Osteocyte (in vitro differentiated cells): Measurements from ENCODE around the gene FGGY. TPM values are rescaled to one million over a fixed set of nuclear protein-coding genes. Genes with fewer than 3 reads are reported as not detected.

ENCODE experiments used
- DNase-seq: peaks from one replicate; pipeline ENCODE4 v3.0.0; 2021; ENCODE audit warnings: mixed read lengths; ENCODE audit not compliant: unreplicated experiment; ENCODE audit errors: extremely low spot score
- H3K27ac Mint-ChIP-seq: one replicate; pipeline ENCODE4 v1.8.0; 2021; ENCODE audit warnings: mild to moderate bottlenecking, mixed read lengths; ENCODE audit not compliant: unreplicated experiment
- H3K27me3 Mint-ChIP-seq: one replicate; pipeline ENCODE4 v1.8.0; 2021; ENCODE audit warnings: mixed read lengths; ENCODE audit not compliant: unreplicated experiment
- H3K36me3 Mint-ChIP-seq: one replicate; pipeline ENCODE4 v1.8.0; 2021; ENCODE audit warnings: mixed read lengths; ENCODE audit not compliant: unreplicated experiment
- H3K4me1 Mint-ChIP-seq: one replicate; pipeline ENCODE4 v1.8.0; 2021; ENCODE audit warnings: mixed read lengths; ENCODE audit not compliant: unreplicated experiment
- H3K4me3 Mint-ChIP-seq: one replicate; pipeline ENCODE4 v1.8.0; 2021; ENCODE audit warnings: mild to moderate bottlenecking, moderate library complexity, mixed read lengths; ENCODE audit not compliant: unreplicated experiment
- H3K9me3 Mint-ChIP-seq: one replicate; pipeline ENCODE4 v1.8.0; 2021; ENCODE audit warnings: mixed read lengths; ENCODE audit not compliant: unreplicated experiment
- total RNA-seq: library from RNA; stranded (reverse); gene quantifications from 2 replicates; pipeline ENCODE4 v1.2.1, GENCODE V29; 2021
- TF ChIP-seq, protein P1 (sequence below): fragments of 200-600 bp; sonication (generic); IDR thresholded peaks from 2 replicates; pipeline ENCODE4 v1.5.0; 2021; ENCODE audit warnings: antibody characterized with exemption, mild to moderate bottlenecking, moderate library complexity

Gene FGGY
- total RNA-seq, 1 donor from 2014 or later: 9.1 TPM

DNA sequence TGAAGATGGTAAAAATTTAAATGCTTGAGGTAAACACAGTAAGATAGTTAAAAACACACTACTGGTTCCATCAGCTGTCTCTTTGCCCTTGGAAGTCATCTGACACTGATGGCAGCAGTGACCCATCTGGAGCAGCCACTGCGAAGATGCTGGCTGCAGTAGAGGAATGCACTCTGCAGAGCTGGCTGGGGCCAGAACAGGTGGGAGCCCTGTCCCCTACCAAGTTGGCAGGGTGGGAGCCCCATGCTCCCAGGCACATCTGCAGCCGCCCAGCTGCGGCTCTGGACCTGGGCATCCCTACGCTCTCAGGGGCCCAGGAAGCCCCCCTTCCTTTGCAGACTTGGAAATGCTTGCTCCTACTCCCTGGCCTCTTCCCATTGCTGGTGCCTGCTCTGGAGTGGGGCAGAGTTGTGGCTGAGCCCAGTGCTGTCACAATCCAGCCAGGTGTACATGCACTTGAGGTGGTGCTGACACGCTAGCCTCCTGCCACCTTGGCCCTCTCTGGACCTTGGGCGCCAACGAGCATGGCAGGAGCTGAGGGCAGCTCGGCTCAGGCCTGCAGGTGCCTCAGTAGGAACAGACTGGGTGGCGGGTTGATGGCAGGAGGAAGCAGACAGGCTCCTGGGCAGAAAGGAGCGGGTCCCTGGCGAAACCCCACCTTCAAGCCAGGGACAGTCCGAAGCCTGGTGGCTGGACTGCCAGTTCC lies 227.0 kb downstream of the FGGY start:
- H3K27me3 Mint-ChIP-seq: no peaks in the 10 kb centered on the region
- no peak overlapping the region for H3K4me3 Mint-ChIP-seq
- H3K27ac Mint-ChIP-seq: peak overlapping the region; percentile 7
- H3K4me1 Mint-ChIP-seq: peaks cover 47% of the 10 kb centered on the region
- no peaks in the 10 kb centered on the region for H3K36me3 Mint-ChIP-seq
- TF ChIP-seq, protein P1, sequence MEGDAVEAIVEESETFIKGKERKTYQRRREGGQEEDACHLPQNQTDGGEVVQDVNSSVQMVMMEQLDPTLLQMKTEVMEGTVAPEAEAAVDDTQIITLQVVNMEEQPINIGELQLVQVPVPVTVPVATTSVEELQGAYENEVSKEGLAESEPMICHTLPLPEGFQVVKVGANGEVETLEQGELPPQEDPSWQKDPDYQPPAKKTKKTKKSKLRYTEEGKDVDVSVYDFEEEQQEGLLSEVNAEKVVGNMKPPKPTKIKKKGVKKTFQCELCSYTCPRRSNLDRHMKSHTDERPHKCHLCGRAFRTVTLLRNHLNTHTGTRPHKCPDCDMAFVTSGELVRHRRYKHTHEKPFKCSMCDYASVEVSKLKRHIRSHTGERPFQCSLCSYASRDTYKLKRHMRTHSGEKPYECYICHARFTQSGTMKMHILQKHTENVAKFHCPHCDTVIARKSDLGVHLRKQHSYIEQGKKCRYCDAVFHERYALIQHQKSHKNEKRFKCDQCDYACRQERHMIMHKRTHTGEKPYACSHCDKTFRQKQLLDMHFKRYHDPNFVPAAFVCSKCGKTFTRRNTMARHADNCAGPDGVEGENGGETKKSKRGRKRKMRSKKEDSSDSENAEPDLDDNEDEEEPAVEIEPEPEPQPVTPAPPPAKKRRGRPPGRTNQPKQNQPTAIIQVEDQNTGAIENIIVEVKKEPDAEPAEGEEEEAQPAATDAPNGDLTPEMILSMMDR: no peak
- DNase-seq: no peak
- no peaks in the 10 kb centered on the region for H3K9me3 Mint-ChIP-seq

DNA sequence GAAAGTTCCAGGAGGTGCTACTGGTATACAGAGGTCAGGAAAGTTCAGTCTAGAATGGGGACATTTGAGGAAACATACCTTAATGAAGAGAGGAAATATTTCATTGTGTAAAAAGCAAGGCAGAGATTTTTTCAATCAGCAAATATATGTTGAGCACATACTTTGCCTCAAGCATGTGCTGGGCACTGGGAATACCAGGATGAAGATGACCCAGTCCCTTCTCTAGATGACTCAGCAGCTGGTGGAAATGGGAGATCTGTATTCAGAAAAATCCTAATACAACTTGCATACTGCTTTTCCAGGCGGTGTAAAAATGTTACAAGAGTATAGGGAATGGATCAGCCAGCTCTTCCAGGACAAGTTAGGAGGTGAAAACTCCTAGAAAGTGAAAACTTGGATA lies 229.3 kb downstream of the FGGY start:
- no peaks in the 10 kb centered on the region for H3K36me3 Mint-ChIP-seq
- H3K4me3 Mint-ChIP-seq: no peak overlapping the region
- no peaks in the 10 kb centered on the region for H3K27me3 Mint-ChIP-seq
- no peak for DNase-seq
- TF ChIP-seq, protein P1: no peak
- H3K27ac Mint-ChIP-seq: peak overlapping the region; percentile 8
- peaks cover 31% of the 10 kb centered on the region for H3K4me1 Mint-ChIP-seq
- H3K9me3 Mint-ChIP-seq: no peaks in the 10 kb centered on the region

DNA sequence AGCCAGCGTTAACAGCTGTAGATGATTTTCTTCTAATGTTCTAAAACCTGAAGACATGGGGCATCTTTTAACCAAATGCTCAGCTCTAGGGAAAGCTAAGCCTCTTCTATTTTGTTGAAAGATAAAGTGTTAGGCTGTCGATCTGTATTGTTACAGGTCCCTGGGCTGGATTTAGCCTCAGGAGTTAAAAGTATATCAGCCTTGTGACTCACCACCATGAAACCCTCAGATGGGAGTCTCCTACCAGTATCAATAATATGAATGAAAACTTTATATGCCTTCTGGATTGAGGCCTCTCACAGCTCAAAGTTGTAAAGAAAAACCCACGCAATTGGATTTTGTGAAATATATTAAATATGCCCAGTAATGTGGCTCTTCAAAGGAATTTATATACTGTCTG lies 231.6 kb downstream of the FGGY start:
- DNase-seq: no peak
- no peaks in the 10 kb centered on the region for H3K27me3 Mint-ChIP-seq
- peaks cover 8% of the 10 kb centered on the region for H3K9me3 Mint-ChIP-seq
- peaks cover 4% of the 10 kb centered on the region for H3K36me3 Mint-ChIP-seq
- no peak overlapping the region for H3K4me3 Mint-ChIP-seq
- peaks cover 14% of the 10 kb centered on the region for H3K4me1 Mint-ChIP-seq
- TF ChIP-seq, protein P1: no peak
- no peak overlapping the region for H3K27ac Mint-ChIP-seq

GRCh38 chr1:59528900-59529299 lies 232.0 kb downstream of the FGGY start:
- Mint-ChIP-seq H3K4me1 (peaks cover 10% of the 10 kb centered on the region), H3K4me3 (no peak overlapping the region), H3K9me3 (peaks cover 8% of the 10 kb centered on the region), H3K36me3 (peaks cover 6% of the 10 kb centered on the region), H3K27me3 (no peaks in the 10 kb centered on the region), H3K27ac (no peak overlapping the region)
- no peak for DNase-seq
- TF ChIP-seq, protein P1: no peak

GRCh38 chr1:59530119-59530518 lies 233.2 kb downstream of the FGGY start:
- Mint-ChIP-seq H3K4me3 (no peak overlapping the region), H3K27ac (no peak overlapping the region), H3K36me3 (peaks cover 7% of the 10 kb centered on the region), H3K9me3 (peaks cover 8% of the 10 kb centered on the region), H3K27me3 (no peaks in the 10 kb centered on the region), H3K4me1 (peaks cover 8% of the 10 kb centered on the region)
- DNase-seq: no peak
- TF ChIP-seq, protein P1: no peak
